H1 (cell line): ENCODE measurements around the gene RNF39. TPM values are rescaled to one million over a fixed set of nuclear protein-coding genes. Genes with fewer than 3 reads are reported as not detected.

Experiments used
- JUN ChIP-seq: IDR thresholded peaks from 2 replicates; pipeline ENCODE4 v1.6.1; 2011; ENCODE audit warnings: low read depth, mild to moderate bottlenecking, improper control_type of control experiment, low read length
- polyA plus RNA-seq, 7 experiments: library from polyadenylated mRNA; depleted of rRNA in 3 of 7; stranded (reverse) in 5 of 7; unstranded in 2 of 7; fragments of >200 nt in 5 of 7; fragments of 200-250 nt in 2 of 7; gene quantifications; 1 replicate in 5 of 7; 2 replicates in 1 of 7; 4 replicates in 1 of 7; pipeline versions ENCODE4 v1.2.1 to v1.2.3, GENCODE V29; 2011 to 2013; ENCODE audit warnings: missing spikeins in 2 of 7, mixed read lengths in 2 of 7
- total RNA-seq: library from RNA; stranded (reverse); fragmentation: NEBNext Ultra II Directional; extraction: Animal tissue kit (Norgen Biotek cat#: 25700); gene quantifications from 2 replicates; pipeline ENCODE4 v1.2.1, GENCODE V29; 2021

The RNF39 gene
- total and polyA plus RNA-seq, 2 of the 8 experiments (the other 6 are each of a cell fraction or from before 2014, with no cell fraction given): 1.4 to 2.3 TPM

- no peak for TF ChIP-seq JUN
Measured at GRCh38 chr6:30047220-30047619, 28.3 kb downstream of the RNF39 start (continued).
